GM19397 (cell line): ENCODE measurements around the gene FOXD4L6.
"Not testable (repeated sequence)": the region's sequence is repeated elsewhere in the genome, so short reads cannot be mapped to it uniquely, and the experiment has no call there.

ENCODE experiments used
- ATAC-seq: cut with Tn5 transposase; IDR thresholded peaks from one replicate; pipeline ENCODE4 v1.9.1; 2021; ENCODE audit warnings: mild to moderate bottlenecking, moderate library complexity; ENCODE audit not compliant: unreplicated experiment

Gene FOXD4L6

DNA sequence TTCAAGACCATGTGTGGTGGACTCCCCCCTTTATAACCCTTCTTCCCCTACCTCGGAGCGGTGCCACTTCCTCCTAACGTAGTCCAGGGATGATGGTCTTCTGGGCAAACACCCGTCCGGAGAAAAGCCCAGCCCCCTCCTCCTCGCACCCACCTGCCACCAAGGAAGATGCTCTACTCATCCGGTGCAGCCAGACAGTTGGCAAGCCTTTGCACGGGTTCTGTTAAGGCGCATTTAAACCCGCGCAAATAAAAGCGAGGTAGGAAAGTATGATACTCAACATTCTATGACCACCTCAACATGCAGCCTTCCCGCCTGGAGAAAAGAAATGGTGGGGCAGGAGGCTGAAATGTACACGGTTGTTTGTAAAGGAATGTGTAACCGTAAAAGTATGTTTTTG, at the start of gene FOXD4L6:
FOXD4L6 (minus strand) TSS at position 101 of the 400 bp plus-strand sequence. CDS start 298 bp downstream, outside the sequence.
- not testable (repeated sequence) for ATAC-seq

DNA sequence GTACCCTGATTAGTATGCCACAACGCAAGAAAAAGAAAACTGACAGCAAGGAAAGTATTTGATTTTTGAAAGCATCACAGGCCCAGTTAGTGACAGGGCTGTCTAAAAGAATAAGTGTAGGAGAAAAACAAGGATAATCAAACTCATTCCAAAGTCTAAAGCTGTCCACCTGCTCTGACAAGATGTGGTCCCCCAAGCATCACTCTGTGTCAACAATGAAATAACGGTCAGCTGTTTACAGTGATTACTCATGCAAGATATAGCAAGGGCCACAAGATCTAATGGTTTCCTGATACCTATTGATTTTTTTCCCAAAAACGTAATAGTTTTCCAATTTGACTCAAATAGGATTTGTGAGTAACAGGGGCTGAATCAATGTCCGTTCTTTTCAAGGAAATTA, 46.5 kb upstream of the FOXD4L6 start:
- ATAC-seq, result not testable (repeated sequence)

DNA sequence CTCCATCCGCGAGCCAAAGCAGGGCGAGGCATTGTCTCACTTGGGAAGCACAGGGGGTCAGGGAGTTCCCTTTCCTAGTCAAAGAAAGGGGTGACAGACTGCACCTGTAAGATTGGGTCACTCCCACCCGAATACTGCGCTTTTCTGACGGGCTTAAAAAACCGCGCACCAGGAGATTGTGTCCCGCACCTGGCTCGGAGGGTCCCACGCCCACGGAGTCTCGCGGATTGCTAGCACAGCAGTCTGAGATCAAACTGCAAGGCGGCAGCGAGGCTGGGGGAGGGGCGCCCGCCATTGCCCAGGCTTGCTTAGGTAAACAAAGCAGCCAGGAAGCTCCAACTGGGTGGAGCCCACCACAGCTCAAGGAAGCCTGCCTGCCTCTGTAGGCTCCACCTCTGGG, 21.6 kb upstream of the FOXD4L6 start:
- not testable (repeated sequence) for ATAC-seq

DNA sequence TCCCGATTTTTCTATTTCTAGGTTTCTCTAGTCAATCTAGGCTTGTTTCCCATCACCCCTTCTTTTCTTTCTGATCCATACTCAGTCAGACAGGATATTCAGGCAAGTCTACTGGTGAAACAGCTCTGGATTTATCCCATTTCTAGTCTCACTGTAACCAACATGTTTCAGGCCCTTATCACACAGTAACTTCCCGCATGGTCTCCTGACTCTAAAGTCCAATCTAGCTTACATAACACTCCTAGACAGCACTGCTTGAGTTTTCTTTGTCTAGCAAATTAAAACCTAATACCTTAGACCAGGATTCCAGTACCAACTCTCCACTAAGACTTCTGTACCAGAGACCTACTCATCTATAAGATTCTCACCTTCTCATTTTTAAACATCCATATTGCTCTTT, 13.4 kb upstream of the FOXD4L6 start:
- ATAC-seq, result not testable (repeated sequence)

DNA sequence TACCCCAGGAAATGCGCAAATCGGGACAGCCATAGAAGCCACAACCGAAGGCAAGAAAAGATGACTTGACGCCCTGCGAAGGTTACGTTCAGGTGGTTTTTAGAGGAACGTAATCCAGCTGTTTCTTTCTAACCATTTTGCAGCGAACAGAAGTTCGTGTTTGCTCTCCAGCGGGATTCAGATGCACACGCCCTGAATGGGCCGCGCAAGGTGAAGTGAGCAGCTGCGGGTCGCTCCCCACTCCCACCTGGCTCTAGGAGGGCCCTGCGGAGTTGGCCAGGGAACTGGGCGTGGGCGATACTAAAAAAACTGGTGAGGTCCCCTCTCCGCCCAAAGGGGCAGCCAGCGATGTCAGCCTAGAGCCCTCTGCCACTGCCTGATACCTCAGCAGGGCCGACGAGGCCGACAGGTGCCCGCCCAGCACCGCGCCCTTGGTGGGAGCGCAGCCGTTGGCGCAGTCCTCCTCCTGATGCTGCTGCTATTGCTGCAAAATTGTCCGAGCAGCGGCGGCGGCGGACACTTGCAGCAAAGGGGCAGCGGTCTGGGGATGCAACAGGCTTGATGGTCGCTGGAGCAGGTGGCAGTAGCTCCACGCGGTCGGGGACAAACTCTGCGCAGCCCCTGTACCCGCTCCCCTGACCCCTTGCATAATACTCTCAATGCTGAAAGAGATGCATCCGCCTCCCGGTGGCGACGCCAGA, 1.6 kb downstream of the FOXD4L6 start:
- not testable (repeated sequence) for ATAC-seq

DNA sequence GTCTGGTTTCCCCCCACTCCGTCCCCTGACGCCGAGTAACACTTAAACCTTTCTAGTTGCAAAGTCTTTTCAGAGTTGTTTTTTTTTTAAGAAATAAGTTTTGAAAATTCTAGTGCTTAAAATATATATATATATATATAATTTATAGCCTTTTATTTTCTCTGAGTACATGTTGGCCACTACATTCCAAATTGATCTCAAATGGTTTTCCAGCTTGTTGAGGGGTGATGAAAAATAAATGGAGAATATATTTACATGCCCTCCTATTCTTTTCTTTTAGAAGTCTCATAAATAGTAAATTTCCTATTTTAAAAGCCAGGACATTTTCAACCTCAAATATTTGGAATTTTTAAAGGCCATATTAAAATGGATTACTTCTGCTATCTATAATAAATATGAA, 2.5 kb downstream of the FOXD4L6 start:
- ATAC-seq, result not testable (repeated sequence)

DNA sequence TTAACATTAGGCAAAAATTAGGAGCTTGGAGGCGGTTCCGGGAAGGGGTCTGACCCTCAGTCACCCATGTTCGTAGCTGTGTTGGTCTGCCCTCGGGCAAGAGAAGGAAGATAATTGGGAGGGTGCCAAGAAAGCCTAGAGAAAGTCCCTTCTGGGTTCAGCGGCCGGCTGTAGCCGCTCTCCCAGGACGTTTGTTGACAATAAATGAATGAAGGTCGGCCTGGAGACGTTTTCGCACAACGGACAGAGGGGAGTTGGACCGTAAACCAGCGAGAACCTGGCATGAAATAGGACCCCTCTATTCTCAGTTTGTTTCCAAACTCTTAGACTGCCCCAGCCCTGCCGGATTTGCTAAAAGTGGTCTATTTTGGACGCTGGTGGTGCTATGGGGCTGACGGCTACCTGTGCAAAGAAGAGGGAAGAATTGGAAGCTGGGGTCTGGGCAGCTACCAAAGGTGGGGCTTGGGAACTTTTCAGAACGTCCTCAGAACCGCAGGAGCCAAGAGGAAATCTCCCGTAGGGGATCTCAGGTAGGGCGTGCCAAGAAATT, 3.3 kb downstream of the FOXD4L6 start:
- ATAC-seq, result not testable (repeated sequence)

DNA sequence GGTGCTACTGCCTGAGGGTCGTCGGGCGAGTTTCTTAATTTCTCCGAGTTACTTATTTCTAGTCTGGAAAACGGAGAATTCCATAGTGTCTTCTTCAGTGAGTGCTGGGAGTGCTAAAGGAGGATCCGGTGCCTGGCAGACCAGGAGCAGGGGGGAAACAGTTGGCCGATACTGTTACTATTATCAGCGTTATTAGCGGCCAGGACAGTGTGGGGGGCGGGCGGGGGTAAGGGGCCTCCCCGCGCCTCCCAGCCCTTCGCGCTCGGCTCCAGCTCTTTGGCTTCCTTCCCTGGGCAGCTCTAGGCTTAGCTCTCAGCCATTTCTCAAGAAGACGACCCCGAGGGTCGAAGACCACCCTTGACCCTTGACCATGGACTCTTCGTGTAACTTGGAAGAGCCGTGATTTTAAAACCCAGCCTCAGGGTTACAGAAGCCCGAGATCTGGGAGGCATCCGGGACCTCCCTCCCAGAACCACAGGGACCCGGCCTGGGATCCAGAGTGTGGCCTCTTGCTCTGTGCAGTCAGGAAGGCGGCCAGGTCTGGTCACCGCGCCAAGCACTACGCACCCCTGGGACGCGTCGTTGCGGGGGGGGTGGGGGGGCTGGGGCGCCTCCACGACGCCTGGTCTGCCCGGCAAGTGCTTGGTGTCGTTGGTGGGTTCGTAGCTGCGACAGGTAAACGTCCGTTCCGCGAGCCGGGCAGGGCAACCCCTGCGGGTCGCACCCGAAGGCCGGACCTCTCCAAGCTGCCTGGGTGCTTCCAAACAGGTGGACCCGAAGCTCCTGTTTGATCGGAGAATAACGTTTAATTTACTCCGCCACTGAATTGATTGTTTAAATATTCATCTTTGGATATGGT, 4.0 kb downstream of the FOXD4L6 start:
- ATAC-seq, result not testable (repeated sequence)

DNA sequence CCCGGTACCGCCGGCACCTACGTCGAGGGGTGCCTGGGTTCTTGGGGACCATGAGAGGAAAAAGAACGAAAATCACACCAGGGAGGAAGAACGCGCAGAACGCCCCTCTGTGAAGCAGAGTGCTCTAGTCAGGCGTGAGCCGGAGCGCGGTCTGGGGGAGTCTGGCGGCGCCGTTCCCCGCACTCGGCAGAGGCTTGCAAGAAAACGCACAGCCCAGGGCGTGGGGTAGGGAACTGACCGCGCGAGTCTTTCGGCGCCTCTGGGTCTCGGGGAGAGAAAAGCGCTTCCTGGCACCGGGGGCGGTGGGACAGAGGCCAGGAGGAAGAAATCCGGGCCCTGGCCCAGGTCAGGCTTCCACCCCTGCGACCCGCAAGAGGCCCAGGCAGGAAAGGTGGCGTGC, 4.7 kb downstream of the FOXD4L6 start:
- not testable (repeated sequence) for ATAC-seq

DNA sequence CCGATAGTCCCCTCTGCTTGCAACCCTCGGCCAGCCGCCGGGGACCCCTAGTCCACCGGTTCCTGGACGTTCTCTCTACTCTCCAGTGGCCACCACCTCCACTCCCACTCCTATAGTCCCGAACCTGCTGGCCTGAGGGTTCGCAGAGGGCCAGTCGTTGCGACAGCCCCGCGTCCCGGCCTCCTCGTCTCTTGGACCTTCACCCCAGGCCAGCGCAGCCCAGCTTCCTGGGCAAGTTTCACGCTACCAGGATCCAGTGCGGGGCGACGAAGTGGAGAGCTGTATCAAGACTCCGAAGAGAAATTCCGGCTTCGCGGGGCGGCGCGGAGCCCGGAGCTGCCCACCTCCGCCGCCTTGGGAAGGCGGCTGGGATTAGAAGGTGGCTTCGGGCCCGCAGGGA, 5.1 kb downstream of the FOXD4L6 start:
- not testable (repeated sequence) for ATAC-seq

DNA sequence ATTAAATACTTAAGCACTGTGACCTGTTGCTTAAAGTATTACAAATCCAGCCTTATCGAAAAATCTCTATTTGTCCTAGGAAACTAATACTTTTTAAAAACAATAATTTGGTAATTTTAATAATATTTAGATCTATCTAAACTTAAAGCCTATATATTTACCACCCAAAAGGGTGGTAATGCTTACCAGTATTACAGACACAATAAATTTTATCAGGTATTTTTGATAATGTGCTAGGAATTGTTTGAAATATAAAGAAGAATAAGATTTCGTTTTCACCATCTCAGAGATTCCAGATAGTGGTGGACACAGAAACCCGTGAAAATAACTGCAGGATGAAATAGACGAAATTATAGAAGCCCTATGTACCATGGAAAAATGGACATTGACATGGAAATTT, 7.8 kb downstream of the FOXD4L6 start:
- ATAC-seq, result not testable (repeated sequence)

DNA sequence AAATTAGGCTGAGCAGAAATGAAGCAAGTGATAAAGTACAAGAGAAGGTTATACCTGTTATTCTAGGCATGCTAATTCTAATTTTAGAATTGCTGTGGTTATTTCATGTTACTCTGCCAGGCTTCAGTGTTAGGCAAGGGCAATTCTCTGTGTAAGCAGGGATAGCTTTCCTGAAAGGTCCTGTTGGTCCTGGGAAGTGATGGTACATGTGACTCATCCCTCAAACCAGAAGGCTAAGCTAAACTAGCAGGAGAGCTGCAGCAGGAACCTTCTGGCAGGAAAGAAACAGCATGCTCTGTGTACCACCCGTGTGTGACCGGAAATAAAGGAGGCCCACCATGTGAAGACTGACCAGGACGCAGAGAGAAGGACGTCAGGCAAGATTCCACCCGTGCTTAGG, 8.8 kb downstream of the FOXD4L6 start:
- ATAC-seq, result not testable (repeated sequence)

DNA sequence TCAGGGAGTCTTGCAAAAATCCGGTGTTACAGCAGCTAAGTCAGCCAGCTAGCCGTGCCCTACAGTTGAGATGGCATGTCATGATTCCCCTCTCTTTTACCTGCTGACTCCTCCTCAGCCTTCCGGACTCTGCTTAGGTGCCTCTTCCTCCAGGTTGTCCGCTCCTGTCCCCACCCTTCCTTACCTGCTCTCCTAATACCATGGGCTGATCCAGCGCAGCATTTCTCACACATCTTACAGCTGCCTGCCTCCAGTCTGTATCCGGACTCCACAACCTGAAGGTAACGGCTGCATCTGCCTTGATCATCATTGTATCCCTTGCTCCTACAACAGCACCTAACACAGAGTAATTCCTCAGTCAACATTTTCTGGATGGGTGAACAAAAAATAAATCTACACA, 9.2 kb downstream of the FOXD4L6 start:
- ATAC-seq, result not testable (repeated sequence)

DNA sequence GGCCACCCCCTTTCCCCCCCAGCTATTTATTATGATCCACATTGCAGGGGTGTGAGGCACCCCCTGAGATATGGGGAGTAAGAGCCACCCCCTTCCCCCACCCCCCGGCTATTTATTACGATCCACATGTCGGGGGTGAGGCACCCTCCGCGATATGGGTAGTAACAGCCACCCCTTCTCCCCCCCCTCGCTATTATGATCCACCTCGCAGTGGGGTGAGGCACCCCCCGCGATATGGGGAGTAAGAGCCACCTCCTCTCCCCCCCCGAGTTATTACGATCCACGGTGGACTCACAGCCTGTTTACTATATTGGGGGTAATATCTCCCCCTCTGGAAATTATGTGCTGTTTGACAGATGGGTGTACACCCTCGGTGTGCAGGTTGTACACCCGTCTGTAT, 15.1 kb downstream of the FOXD4L6 start:
- not testable (repeated sequence) for ATAC-seq

DNA sequence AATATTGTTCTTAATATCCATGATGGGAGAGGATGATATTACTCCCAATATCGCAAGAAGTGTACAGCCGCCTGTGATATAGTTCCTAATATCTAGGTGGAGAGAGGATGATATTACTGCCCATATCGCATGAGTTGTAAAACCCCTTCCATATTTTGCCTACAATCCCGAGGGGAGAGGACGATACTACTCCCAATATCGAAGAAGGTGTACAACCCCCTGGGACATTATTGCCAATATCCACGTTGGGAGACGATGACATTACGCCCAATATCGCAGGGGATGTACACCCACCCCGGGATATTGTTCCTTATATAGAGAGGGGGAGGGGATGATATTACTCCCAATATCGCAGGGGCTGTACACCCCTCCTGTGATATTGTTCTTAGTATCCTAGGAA, 17.1 kb downstream of the FOXD4L6 start:
- ATAC-seq, result not testable (repeated sequence)

DNA sequence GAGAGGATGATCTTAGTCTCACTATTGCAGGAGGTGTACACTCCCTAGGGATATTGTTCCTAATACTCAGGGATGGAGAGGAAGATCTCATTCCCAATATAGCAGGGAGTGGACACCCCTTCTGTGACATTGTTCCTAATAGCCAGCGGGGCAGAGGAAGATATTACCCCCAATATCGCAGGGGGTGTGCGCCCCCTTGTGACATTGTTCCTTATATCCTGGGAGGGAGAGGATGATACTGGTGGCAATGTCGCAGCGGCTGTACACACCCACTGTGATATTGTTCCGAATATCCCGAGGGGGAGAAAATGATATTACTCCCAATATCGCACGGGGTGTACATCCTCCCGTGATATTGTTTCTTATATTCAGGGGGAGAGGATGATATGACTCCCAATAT, 17.6 kb downstream of the FOXD4L6 start:
- not testable (repeated sequence) for ATAC-seq

DNA sequence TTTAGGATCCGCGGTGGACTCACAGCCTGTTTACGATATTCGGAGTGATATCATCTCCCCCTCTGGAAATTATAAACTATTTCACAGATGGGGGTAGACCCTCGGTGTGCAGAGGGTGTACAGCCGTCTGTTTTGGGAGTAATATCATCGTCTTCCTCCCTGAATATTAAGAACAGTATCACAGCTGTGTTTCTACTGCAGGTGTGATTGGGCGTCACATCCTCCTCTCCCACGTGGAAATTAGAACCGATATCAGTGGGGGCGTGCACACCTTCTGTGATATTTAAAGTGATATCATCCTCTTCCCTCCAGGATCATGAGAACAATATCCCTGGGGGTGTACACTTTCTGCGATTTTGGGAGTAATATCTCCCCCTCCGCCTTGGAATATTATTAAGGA, 19.2 kb downstream of the FOXD4L6 start:
- not testable (repeated sequence) for ATAC-seq

DNA sequence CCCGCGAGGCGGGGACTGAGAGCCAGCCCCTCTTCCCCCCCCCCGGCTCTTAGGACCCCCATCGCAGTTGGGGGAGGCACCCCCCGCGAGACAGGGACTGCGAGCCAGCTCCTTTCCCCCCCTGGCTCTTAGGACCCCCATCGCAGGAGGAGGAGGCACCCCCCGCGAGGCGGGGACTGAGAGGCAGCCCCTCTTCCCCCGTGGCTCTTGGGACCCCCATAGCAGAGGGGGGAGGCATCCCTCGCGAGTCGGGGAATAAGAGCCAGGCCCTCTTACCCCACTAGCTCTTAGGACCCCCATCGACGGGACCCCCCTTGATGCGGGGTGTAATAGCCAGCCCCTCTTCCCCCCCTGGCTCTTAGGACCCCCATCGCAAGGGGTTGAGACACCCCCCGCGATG, 19.7 kb downstream of the FOXD4L6 start:
- not testable (repeated sequence) for ATAC-seq

DNA sequence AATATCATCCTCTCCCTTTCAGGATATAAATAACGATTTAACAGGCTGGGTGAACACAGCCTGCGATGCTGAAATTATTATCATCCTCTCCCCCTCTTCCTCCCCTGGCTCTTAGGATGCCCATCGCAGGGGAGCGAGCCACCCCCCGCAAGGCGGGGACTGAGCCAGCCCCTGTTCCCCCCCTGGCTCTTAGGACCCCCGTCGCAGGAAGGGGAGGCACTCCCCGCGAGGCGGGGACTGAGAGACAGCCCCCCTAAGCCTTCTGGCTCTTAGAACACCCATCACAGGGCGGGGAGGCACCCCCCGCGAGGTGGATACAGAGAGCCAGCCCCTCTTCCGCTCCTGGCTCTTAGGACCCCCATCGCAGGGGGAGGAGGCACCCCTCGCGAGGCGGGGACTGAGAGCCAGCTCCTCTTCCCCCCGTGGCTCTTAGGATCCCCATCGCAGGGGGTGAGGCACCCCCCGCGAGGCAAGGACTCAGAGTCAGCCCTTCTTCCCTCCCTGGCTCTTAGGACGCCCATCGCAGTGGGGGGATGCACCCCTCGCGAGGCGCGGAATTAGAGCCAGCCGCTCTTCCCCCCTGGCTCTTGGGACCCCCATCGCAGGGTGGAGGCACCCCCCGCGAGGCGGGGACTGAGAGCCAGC, 21.9 kb downstream of the FOXD4L6 start:
- ATAC-seq, result not testable (repeated sequence)

DNA sequence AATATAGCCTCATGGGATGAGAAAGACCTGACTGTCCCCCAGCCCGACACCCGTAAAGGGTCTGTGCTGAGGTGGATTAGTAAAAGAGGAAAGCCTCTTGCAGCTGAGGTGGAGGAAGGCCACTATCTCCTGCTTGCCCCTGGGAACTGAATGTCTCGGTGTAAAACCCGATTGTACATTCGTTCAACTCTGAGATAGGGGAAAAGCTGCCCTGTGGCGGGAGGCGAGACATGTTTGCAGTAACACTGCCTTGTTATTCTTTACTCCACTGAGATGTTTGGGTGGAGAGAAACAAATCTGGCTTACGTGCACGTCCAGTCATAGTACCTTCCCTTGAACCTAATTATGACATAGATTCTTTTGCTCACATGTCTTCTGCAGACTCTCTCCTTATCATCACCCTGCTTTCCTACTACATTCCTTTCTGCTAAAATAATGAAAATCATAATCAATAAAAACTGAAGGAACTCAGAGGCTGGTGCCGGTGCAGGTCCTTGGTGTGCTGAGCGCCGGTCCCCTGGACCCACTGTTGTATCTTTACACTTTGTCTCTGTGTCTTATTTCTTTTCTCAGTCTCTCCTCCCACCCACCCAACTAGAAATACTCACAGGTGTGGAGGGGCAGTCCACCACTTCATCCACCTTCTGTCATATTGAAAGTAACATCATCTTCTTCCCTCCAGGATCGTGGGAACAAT, 22.8 kb downstream of the FOXD4L6 start:
- not testable (repeated sequence) for ATAC-seq
